HL-60 (cell line): Measurements from ENCODE around the gene CRTC1.

Experiments
- CTCF ChIP-seq: IDR thresholded peaks from one replicate; pipeline ENCODE4 v1.5.1; 2011; ENCODE audit warnings: low read length, control low read depth, inconsistent platforms; ENCODE audit not compliant: insufficient read depth
- GABPA ChIP-seq: IDR thresholded peaks from 2 replicates; pipeline ENCODE4 v1.6.1; 2012; ENCODE audit warnings: low read depth
- POLR2AphosphoS5 ChIP-seq: IDR thresholded peaks from 2 replicates; pipeline ENCODE4 v1.6.1; 2012; ENCODE audit warnings: low read depth
- SPI1 ChIP-seq: IDR thresholded peaks from 2 replicates; pipeline ENCODE4 v1.6.1; 2012; ENCODE audit warnings: low read depth, mild to moderate bottlenecking, borderline replicate concordance
- TF ChIP-seq, protein P1 (sequence below): IDR thresholded peaks from 2 replicates; pipeline ENCODE4 v1.6.1; 2012; ENCODE audit warnings: low read depth; ENCODE audit not compliant: insufficient replicate concordance

DNA sequence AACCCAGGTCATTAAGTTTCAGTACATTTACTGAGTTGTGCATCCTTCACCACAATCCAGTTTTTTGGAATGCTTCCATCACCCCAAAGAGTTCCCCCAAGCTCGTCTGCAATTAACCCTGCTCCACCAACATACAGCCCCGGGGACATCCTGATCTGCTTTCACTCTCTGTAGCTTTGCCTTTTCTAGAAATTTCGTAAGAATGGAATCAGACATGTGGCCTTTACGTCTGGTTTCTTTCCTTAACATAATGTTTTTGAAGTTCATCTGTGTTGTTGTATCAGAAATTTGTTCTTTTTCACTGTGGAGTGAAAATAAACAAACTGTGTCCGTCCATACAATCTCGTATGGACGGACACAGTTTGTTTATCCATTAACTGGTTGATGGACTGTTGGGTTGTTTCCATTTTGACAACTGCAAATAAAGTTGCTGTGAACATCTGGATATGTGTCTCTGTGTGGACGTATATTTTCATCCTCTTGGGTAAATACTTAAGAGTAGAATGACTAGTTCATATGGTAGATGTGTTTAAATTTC lies 43.7 kb upstream of the CRTC1 start:
- TF ChIP-seq CTCF (no peak), POLR2AphosphoS5 (no peak), GABPA (no peak), SPI1 (no peak)
- TF ChIP-seq, protein P1, sequence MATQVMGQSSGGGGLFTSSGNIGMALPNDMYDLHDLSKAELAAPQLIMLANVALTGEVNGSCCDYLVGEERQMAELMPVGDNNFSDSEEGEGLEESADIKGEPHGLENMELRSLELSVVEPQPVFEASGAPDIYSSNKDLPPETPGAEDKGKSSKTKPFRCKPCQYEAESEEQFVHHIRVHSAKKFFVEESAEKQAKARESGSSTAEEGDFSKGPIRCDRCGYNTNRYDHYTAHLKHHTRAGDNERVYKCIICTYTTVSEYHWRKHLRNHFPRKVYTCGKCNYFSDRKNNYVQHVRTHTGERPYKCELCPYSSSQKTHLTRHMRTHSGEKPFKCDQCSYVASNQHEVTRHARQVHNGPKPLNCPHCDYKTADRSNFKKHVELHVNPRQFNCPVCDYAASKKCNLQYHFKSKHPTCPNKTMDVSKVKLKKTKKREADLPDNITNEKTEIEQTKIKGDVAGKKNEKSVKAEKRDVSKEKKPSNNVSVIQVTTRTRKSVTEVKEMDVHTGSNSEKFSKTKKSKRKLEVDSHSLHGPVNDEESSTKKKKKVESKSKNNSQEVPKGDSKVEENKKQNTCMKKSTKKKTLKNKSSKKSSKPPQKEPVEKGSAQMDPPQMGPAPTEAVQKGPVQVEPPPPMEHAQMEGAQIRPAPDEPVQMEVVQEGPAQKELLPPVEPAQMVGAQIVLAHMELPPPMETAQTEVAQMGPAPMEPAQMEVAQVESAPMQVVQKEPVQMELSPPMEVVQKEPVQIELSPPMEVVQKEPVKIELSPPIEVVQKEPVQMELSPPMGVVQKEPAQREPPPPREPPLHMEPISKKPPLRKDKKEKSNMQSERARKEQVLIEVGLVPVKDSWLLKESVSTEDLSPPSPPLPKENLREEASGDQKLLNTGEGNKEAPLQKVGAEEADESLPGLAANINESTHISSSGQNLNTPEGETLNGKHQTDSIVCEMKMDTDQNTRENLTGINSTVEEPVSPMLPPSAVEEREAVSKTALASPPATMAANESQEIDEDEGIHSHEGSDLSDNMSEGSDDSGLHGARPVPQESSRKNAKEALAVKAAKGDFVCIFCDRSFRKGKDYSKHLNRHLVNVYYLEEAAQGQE, result no peak
